ENCODE results near the gene SPO11. TPM values are rescaled to one million over a fixed set of nuclear protein-coding genes. Genes with fewer than 3 reads are reported as not detected.

The SPO11 gene
- total RNA-seq, 1 experiment from 2014 or later, result not detected

- Histone ChIP-seq H3K9me3 (ENCODE audit: low read length) (no peaks in the 10 kb centered on the region), H3K4me1 (ENCODE audit: insufficient read depth, low read length) (no peaks in the 10 kb centered on the region), H3K27ac (ENCODE audit: low read length) (no peak overlapping the region), H3K27me3 (ENCODE audit: low read length) (no peaks in the 10 kb centered on the region), H3F3A (ENCODE audit: low read length, unreplicated experiment) (no peaks in the 10 kb centered on the region), H3K9me2 (replicated peaks; ENCODE audit: low read length) (no peaks in the 10 kb centered on the region), H3K79me2 (ENCODE audit: low read length) (no peaks in the 10 kb centered on the region), H2AFZ (ENCODE audit: low read length) (no peak overlapping the region), H3K4me2 (ENCODE audit: low read length) (no peak overlapping the region), H3K36me3 (ENCODE audit: low read depth, low read length) (peaks cover 55% of the 10 kb centered on the region), H4K20me1 (ENCODE audit: low read length) (no peaks in the 10 kb centered on the region), H3K9ac (ENCODE audit: low read length) (no peak overlapping the region), H3K4me3 (ENCODE audit: low read length) (no peak overlapping the region)
- DNase-seq, result no peak
- BruUV-seq (replicated peaks), result no TSS peak
- intact Hi-C loops (cut with micrococcal nuclease), result no loop called here
- ChIA-PET POLR2A (ENCODE audit: unreplicated experiment) (no interaction called here), CTCF (no interaction called here)
- ATAC-seq, result no peak
- TF ChIP-seq, protein P1, sequence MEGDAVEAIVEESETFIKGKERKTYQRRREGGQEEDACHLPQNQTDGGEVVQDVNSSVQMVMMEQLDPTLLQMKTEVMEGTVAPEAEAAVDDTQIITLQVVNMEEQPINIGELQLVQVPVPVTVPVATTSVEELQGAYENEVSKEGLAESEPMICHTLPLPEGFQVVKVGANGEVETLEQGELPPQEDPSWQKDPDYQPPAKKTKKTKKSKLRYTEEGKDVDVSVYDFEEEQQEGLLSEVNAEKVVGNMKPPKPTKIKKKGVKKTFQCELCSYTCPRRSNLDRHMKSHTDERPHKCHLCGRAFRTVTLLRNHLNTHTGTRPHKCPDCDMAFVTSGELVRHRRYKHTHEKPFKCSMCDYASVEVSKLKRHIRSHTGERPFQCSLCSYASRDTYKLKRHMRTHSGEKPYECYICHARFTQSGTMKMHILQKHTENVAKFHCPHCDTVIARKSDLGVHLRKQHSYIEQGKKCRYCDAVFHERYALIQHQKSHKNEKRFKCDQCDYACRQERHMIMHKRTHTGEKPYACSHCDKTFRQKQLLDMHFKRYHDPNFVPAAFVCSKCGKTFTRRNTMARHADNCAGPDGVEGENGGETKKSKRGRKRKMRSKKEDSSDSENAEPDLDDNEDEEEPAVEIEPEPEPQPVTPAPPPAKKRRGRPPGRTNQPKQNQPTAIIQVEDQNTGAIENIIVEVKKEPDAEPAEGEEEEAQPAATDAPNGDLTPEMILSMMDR (conservative IDR thresholded peaks at IDR 0.05; ENCODE audit: low read depth, low read length), result no peak
- no peak for TF ChIP-seq EZH2phosphoT487 (IDR thresholded peaks at IDR 0.05; ENCODE audit: borderline replicate concordance, low read length)
- TF ChIP-seq EZH2 (IDR thresholded peaks at IDR 0.05; ENCODE audit: low read length, unreplicated experiment), result no peak
These were observed 47.7 kb downstream of the SPO11 start for GRCh38 chr20:57377350-57377749.

DNA sequence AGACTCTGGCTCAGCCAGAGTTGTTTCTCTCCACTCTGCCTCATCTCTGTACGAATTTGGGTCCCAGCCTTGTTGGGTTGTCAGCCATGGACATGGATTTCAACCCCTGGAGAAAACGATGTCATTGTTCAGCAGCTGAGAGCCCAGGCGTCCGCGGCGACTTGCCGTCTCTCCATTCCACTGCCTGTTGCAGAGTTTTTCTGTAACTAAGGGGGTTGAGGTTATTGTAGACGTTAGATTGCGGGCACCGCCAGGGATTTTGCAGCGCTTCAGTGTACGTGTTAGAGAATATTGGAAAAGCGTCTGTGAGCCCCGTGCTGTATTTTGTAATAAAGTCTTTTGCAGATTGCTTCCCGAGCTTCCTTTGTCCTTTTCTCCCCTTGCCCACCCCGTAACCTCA is 48.5 kb downstream of the SPO11 start:
- H3K27ac ChIP-seq (ENCODE audit: low read length), result no peak overlapping the region
- H3K4me1 ChIP-seq (ENCODE audit: insufficient read depth, low read length), result no peaks in the 10 kb centered on the region
- H3F3A ChIP-seq (ENCODE audit: low read length, unreplicated experiment), result no peaks in the 10 kb centered on the region
- no TSS peak for BruUV-seq (replicated peaks)
- no peaks in the 10 kb centered on the region for H4K20me1 ChIP-seq (ENCODE audit: low read length)
- no peaks in the 10 kb centered on the region for H3K9me3 ChIP-seq (ENCODE audit: low read length)
- H3K4me3 ChIP-seq (ENCODE audit: low read length), result no peak overlapping the region
- ChIA-PET POLR2A (ENCODE audit: unreplicated experiment) (no interaction called here), CTCF (no interaction called here)
- TF ChIP-seq, protein P1 (conservative IDR thresholded peaks at IDR 0.05; ENCODE audit: low read depth, low read length), result no peak
- TF ChIP-seq EZH2phosphoT487 (IDR thresholded peaks at IDR 0.05; ENCODE audit: borderline replicate concordance, low read length) (no peak), EZH2 (IDR thresholded peaks at IDR 0.05; ENCODE audit: low read length, unreplicated experiment) (no peak)
- H3K4me2 ChIP-seq (ENCODE audit: low read length), result no peak overlapping the region
- no peaks in the 10 kb centered on the region for H3K9me2 ChIP-seq (replicated peaks; ENCODE audit: low read length)
- intact Hi-C loops (cut with micrococcal nuclease), result no loop called here
- peaks cover 49% of the 10 kb centered on the region for H3K36me3 ChIP-seq (ENCODE audit: low read depth, low read length)
- no peak overlapping the region for H2AFZ ChIP-seq (ENCODE audit: low read length)
- DNase-seq (no peak), ATAC-seq (no peak)
- H3K79me2 ChIP-seq (ENCODE audit: low read length), result no peaks in the 10 kb centered on the region
- H3K27me3 ChIP-seq (ENCODE audit: low read length), result no peaks in the 10 kb centered on the region
- H3K9ac ChIP-seq (ENCODE audit: low read length), result no peak overlapping the region

DNA sequence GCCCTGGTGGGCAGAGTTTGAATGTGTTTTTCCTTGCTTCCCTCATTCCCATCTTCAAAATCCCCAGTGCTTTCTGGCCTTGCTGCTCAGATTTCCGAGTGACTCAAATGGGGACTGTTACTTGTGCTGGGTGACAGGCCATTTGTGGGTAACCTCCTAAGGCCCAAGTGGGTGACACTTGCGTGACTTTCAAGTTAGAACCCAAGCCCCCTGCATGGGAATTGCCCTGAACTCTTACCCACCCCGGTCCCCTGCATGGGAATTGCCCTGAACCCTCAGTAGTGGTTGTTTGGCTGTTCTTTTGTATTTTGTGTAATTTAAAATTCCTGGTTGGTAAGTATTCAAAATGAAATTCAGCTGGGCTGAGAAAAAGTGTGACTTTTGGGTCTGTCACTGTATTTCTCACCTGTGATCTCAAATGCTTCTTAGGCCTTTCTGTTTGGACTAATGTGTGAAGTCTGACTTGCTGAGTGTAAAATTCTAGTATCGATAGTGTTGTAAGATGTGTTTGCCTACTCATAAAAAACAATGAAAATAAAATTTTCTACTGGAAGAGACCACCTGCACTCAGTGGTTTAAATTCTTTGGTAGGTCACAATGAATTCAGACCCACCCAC is 49.2 kb downstream of the SPO11 start:
- Histone ChIP-seq H3K27me3 (ENCODE audit: low read length) (no peaks in the 10 kb centered on the region), H3K4me3 (ENCODE audit: low read length) (no peak overlapping the region), H2AFZ (ENCODE audit: low read length) (no peak overlapping the region), H3K79me2 (ENCODE audit: low read length) (no peaks in the 10 kb centered on the region), H3K4me2 (ENCODE audit: low read length) (no peak overlapping the region), H3K4me1 (ENCODE audit: insufficient read depth, low read length) (no peaks in the 10 kb centered on the region), H3K27ac (ENCODE audit: low read length) (no peak overlapping the region), H4K20me1 (ENCODE audit: low read length) (no peaks in the 10 kb centered on the region), H3F3A (ENCODE audit: low read length, unreplicated experiment) (no peaks in the 10 kb centered on the region), H3K9ac (ENCODE audit: low read length) (no peak overlapping the region), H3K36me3 (ENCODE audit: low read depth, low read length) (peaks cover 43% of the 10 kb centered on the region), H3K9me2 (replicated peaks; ENCODE audit: low read length) (no peaks in the 10 kb centered on the region), H3K9me3 (ENCODE audit: low read length) (no peaks in the 10 kb centered on the region)
- no peak for TF ChIP-seq EZH2phosphoT487 (IDR thresholded peaks at IDR 0.05; ENCODE audit: borderline replicate concordance, low read length)
- CTCF ChIA-PET, result interaction anchor here (0.7 kb wide), 1 partner anchor 1075 kb away, joined by 5 read pairs; no protein-coding TSS in a partner anchor
- POLR2A ChIA-PET (ENCODE audit: unreplicated experiment), result no interaction called here
- BruUV-seq (replicated peaks), result no TSS peak
- DNase-seq (no peak), ATAC-seq (no peak)
- intact Hi-C loops (cut with micrococcal nuclease), result no loop called here

Data from PC-3 (cell line).